GM19395 (cell line): Measurements from ENCODE around the gene PBRM1.

Source experiments
- ATAC-seq: cut with Tn5 transposase; IDR thresholded peaks from one replicate; pipeline ENCODE4 v1.9.1; 2021; ENCODE audit warnings: mild to moderate bottlenecking, moderate library complexity; ENCODE audit not compliant: unreplicated experiment

Gene PBRM1

GRCh38 chr3:52670621-52671521 lies 14.8 kb downstream of the PBRM1 start:
- ATAC-seq, result peak; percentile 94

- ATAC-seq, result no peak
These were observed 22.6 kb downstream of the PBRM1 start for GRCh38 chr3:52663098-52663497.

- ATAC-seq, result no peak
These were observed 25.7 kb downstream of the PBRM1 start for GRCh38 chr3:52660046-52660445.

GRCh38 chr3:52655895-52656294 lies 29.8 kb downstream of the PBRM1 start:
- ATAC-seq, result no peak

GRCh38 chr3:52651592-52651991 lies 34.1 kb downstream of the PBRM1 start:
- ATAC-seq, result no peak

GRCh38 chr3:52650439-52650838 lies 35.3 kb downstream of the PBRM1 start:
- no peak for ATAC-seq

GRCh38 chr3:52649461-52650210 lies 36.1 kb downstream of the PBRM1 start:
- ATAC-seq, result no peak

GRCh38 chr3:52645549-52645948 lies 40.2 kb downstream of the PBRM1 start:
- ATAC-seq, result no peak

- ATAC-seq, result no peak
These were observed 49.0 kb downstream of the PBRM1 start for GRCh38 chr3:52636673-52637072.

- no peak for ATAC-seq
These were observed 51.9 kb downstream of the PBRM1 start for GRCh38 chr3:52633786-52634185.

- no peak for ATAC-seq
These were observed 60.7 kb downstream of the PBRM1 start for GRCh38 chr3:52625041-52625440.

GRCh38 chr3:52623234-52623792 lies 62.4 kb downstream of the PBRM1 start:
- ATAC-seq, result no peak

- ATAC-seq, result no peak
These were observed 65.1 kb downstream of the PBRM1 start for GRCh38 chr3:52620580-52620979.

- no peak for ATAC-seq
These were observed 70.5 kb downstream of the PBRM1 start for GRCh38 chr3:52615166-52615565.

GRCh38 chr3:52614689-52615088 lies 71.0 kb downstream of the PBRM1 start:
- ATAC-seq, result no peak

- no peak for ATAC-seq
These were observed 76.3 kb downstream of the PBRM1 start for GRCh38 chr3:52609316-52609815.

- no peak for ATAC-seq
These were observed 77.4 kb downstream of the PBRM1 start for GRCh38 chr3:52608337-52608736.

- ATAC-seq, result no peak
These were observed 79.2 kb downstream of the PBRM1 start for GRCh38 chr3:52606373-52607085.

GRCh38 chr3:52600258-52600657 lies 85.5 kb downstream of the PBRM1 start:
- no peak for ATAC-seq

GRCh38 chr3:52596658-52597265 lies 89.0 kb downstream of the PBRM1 start:
- ATAC-seq, result no peak
